Ureter (tissue), 1 donor: ENCODE data around the gene SLC35B2. TPM values are rescaled to one million over a fixed set of nuclear protein-coding genes. Genes with fewer than 3 reads are reported as not detected.

Experiments used
- DNase-seq: peaks from one replicate; pipeline ENCODE4 v3.0.0-alpha.2; 2020; ENCODE audit warnings: low spot score
- total RNA-seq: library from RNA; stranded (reverse); gene quantifications from one replicate; pipeline ENCODE4 v1.2.4, GENCODE V29; 2023
- donor health status: DM: yes; HTN: yes; CAD: no.

Gene SLC35B2
- total RNA-seq, 1 donor from 2014 or later, result 33.6 TPM

DNA sequence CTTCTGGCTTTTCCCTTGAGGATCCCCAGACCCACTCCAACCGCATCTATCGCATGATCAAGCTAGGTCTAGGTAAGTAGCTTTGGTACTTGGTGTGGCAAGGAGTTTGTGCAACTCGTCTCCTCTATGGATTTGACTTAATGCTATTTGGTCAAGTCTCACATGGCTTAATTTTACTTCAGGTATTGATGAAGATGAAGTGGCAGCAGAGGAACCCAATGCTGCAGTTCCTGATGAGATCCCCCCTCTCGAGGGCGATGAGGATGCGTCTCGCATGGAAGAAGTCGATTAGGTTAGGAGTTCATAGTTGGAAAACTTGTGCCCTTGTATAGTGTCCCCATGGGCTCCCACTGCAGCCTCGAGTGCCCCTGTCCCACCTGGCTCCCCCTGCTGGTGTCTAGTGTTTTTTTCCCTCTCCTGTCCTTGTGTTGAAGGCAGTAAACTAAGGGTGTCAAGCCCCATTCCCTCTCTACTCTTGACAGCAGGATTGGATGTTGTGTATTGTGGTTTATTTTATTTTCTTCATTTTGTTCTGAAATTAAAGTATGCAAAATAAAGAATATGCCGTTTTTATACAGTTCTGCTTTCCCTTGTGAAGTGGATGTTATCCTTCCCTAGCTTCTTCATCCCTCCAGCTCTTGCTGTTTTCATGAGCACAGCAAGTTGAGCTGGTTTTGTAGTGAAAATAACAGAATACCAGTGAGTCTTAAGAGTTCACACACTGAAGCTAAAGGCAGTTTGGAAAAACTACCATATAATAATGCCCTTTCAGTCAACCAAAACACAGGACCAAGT lies 3.8 kb downstream of the SLC35B2 start:
- no peak for DNase-seq

DNA sequence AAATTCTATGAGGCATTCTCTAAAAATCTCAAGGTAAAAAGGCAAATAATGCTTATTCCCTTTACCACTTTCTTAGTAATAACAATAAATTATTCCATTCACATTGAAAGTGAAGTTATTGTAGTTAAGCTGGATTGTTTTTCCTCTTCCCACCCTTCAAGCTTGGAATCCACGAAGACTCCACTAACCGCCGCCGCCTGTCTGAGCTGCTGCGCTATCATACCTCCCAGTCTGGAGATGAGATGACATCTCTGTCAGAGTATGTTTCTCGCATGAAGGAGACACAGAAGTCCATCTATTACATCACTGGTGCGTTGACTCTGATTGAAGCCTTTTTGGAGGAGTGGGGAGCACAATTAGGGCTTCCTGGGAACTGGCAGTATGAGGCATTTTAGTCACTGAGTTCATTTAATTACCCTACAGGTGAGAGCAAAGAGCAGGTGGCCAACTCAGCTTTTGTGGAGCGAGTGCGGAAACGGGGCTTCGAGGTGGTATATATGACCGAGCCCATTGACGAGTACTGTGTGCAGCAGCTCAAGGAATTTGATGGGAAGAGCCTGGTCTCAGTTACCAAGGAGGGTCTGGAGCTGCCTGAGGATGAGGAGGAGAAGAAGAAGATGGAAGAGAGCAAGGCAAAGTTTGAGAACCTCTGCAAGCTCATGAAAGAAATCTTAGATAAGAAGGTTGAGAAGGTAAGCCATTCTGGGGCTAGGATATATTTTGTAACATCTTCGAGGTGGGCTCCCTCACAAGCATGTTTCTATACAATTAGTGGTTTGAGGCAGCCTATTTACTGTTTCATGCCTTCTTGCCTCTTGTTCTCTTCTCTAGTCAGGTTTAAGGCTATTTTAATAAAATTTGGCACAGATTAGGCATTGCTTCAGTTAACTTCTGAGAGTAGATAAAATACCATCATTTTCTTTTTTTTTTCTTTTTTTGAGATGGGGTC lies 5.5 kb downstream of the SLC35B2 start:
- DNase-seq, result no peak

DNA sequence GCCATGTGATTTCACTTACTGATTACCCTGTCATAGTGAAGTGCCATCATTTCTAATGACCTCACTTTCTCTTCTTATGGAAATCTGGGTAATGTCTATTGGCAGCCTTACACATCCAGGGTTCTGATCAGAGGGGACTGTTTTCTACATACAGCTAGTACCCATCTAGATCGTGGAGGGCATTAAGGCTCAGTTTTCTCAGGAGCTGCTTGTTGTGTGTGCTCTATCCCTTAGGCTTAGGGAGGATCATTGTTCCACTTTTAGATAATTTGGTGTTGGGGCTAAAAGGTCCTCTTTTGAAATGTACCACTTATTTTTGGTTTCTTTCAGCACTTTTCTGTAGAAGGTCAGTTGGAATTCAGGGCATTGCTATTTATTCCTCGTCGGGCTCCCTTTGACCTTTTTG lies 6.6 kb downstream of the SLC35B2 start:
- no peak for DNase-seq

DNA sequence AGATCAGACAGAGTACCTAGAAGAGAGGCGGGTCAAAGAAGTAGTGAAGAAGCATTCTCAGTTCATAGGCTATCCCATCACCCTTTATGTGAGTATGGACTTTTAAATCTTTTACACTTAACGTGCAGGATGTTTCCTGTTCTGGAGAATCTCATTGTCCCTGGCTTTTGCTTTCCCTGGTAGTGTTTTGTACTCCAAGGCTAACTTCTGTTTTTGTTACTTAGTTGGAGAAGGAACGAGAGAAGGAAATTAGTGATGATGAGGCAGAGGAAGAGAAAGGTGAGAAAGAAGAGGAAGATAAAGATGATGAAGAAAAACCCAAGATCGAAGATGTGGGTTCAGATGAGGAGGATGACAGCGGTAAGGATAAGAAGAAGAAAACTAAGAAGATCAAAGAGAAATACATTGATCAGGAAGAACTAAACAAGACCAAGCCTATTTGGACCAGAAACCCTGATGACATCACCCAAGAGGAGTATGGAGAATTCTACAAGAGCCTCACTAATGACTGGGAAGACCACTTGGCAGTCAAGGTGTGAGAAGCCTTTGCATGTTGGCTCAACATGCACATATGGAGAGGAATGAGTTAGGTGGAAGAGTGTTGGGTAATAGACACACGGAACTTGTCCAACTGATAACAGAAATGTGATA lies 7.1 kb downstream of the SLC35B2 start:
- DNase-seq, result no peak

GRCh38 chr6:44249082-44249748 lies 8.1 kb downstream of the SLC35B2 start:
- DNase-seq, result no peak

GRCh38 chr6:44248579-44248978 lies 8.7 kb downstream of the SLC35B2 start:
- no peak for DNase-seq

DNA sequence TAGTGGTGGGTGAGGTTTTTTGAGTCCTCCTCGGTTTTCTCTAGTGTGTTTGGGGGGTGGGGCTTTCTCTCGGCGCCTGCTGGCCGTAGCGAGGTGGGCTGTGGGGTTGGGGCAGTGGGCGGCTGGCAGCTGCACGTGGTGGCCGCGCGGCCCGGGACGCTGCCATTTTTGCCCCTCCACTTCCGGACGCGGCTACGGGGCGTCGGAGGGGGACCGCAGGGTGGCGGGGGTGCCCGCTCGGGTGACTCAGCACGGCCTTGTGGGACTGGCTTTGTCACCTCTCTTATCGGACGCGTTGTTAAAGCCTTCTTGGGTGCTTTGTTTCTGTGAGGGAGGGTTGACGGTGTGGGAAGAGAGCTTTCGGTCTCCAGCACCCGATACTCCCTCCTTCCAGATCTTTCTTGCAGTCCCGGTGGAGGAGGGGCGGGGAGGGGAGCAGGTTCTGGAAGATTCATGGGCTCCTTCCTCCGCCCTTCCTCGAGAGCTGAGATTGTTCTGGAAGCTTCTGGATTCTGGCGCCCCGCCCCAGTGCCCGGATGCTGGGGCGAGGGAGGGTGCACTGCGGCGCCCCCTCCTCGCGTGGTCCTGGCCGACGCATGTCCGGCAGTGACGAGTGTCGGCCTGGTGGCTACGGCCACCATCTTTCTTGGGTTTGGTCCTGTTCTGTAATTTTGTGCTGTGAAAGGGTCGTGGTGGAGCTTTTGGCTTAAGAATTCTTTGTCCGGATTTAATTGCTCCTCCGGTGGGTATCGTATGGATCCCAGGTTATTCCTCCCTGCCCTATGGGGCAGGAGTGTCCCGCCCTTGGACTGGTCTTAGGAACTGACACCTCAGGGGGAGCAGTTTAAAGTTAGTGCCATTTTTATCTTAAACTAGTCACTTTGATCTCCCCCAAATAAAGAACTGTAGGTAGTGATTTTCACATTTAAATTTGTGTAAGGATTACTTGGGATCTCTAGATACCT lies 9.7 kb downstream of the SLC35B2 start:
- DNase-seq, result peak; percentile 82

- DNase-seq, result peak; percentile 98
These were observed 10.5 kb downstream of the SLC35B2 start, which contains the start of gene HSP90AB1 for GRCh38 chr6:44246663-44247337. TSS of gene HSP90AB1 (plus strand) at chr6:44247101. CDS start at chr6:44248630, 1,529 bp downstream.

DNA sequence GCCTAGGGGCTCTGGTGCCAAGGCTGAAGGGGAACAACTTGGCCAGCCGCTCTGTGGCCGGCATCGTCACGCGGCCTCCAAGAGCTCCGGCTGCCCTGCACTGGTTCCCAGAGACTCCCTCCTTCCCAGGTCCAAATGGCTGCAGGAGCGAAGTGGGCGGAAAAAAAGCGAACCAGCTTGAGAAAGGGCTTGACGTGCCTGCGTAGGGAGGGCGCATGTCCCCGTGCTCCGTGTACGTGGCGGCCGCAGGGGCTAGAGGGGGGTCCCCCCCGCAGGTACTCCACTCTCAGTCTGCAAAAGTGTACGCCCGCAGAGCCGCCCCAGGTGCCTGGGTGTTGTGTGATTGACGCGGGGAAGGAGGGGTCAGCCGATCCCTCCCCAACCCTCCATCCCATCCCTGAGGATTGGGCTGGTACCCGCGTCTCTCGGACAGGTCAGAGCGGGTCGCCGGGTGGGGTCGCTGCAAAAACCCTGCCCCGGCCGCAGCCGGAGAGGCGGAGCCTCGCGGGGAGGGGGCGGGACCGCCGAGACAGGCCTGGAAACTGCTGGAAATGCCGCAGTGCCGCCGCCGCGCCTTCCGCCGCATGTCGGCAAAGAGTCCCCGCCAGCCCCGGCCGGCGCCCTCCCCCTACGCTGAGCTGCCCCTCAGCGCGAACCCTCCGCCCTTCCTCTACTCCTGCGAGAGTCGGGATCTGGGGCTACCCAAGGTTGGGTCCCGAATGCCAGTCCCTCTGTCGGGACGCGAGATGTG lies 11.2 kb downstream of the SLC35B2 start:
- peak; percentile 92 for DNase-seq

- DNase-seq, result no peak
These were observed 11.9 kb downstream of the SLC35B2 start for GRCh38 chr6:44245391-44245911.

GRCh38 chr6:44243345-44243744 lies 14.0 kb downstream of the SLC35B2 start:
- DNase-seq, result no peak

DNA sequence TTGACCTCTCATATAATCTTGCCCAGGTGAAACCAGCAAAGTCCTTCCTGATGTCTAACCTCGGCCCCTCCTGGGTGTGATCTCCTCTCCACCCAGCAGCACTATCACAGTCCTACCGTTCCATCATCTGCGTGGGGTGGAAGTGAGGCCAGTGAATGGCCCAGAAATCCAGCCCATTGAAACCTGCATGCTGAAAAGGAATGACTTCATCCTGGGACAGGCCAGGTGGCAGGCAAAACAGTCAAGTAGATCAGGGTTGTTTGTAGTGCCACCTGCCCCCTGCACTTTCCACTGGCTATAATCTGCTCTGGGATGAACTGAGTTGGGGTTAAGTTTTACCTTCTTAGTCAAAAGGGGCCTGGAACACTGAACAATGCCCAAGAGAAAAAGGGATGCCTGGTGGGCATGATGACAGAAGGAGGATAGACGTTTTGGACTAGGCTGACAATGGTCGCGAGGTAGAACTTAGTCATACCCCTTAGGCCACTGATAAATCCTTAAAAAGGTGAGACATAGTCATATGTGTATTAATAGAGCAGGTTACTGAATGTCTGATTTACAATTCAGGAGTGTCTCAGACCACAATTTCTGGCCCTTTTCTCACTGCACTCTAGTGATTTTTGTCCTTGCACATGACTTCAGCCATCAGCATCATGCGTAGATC lies 18.5 kb downstream of the SLC35B2 start:
- no peak for DNase-seq

DNA sequence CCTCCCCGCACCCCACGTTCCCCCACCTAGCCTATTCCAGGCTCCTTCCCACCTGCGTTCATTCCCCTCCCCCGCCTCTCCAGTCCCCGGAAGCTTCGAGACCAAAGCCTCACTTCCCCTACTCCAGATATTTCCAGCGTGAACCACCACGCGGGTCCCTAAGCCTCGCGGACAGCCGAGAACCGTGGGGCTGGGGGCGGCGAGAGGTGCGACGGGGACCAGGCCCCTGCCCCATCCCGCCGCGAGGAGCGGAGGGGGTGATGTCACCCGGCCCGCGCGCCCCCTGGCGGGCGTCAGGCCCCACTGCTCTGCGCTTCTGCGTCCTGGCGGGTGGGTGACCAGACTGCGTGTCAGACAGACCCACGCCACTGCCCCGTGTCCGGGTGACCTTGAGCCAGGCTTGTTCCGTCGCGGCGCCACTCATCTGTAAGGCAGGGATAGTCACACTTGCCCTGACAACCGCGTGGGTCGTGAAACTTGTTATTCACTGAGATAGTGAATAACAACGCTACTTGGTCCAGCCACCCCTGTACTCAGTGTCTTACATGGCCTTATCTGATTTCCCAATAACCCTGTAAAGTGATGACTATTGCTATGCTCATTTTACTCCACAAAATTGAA lies 19.4 kb downstream of the SLC35B2 start:
- DNase-seq, result peak; percentile 84

DNA sequence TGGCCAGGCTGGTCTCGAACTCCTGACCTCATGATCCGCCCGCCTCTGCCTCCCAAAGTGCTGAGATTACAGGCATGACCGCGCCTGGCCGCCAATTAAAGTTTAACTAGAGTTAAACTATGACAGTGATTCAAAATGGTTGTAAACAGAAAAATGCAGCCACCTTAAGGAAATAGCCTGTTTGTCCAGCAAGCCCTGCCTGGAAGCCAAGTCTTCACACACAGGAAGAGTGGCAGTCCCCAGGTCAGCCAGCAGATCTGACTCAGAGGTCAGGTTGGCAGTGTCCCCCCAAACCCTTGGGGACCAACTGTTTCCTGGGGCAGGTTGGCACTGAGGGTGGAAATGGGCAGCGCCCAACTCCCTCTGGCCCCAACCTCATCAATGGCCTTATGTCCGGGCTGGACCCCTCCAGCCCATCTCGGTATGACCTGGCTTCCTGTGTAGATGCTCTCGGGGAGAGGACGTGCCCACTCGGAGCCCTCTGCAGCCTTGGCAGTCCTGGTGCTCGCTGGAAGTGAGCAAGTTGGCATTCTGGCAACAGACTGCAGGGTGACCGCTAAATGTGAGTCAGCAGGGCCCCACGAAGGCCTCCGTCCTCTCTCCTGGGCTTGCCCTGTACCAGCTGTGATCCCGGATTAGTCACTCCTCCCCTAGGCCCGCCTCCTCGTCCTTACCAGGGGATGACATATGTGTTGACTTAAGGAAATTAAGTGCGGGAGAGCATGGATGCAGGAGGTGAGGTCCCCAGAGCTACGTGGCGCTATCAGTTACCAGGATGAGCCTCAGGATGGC lies 20.1 kb downstream of the SLC35B2 start:
- peak; percentile 96 for DNase-seq

- no peak for DNase-seq
These were observed 21.3 kb downstream of the SLC35B2 start for GRCh38 chr6:44235891-44236516.

DNA sequence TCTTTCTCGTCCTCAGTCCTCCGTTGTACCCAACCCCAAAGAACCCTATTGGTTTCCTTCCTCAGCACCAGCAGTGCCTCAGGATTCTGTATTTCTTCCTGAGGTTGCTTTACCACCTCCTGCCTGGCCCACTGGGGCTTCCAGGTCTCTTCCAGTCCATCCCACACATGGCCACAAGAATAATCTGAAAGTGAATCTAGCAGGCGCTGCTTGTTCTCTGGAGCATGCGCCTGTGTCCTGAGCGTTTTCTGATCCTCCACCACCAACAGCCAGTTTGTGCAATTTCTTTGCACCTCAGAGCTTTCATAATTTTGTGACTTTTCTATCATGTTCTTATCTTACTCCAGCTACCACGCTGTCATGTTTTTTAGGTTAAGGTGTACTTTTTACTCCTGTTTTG lies 22.1 kb downstream of the SLC35B2 start:
- DNase-seq, result no peak
